DMS114 treated with DMSO at 0.1 percent for 48 hours (cell line): ENCODE measurements around the gene GNAS.
"Not testable (repeated sequence)": the region's sequence is repeated elsewhere in the genome, so short reads cannot be mapped to it uniquely, and the experiment has no call there.

Source experiments
- DNase-seq: peaks from one replicate; lab custom pipeline; 2025; ENCODE audit not compliant: unreplicated experiment; lab: John Stamatoyannopoulos, UW

The GNAS gene

DNA sequence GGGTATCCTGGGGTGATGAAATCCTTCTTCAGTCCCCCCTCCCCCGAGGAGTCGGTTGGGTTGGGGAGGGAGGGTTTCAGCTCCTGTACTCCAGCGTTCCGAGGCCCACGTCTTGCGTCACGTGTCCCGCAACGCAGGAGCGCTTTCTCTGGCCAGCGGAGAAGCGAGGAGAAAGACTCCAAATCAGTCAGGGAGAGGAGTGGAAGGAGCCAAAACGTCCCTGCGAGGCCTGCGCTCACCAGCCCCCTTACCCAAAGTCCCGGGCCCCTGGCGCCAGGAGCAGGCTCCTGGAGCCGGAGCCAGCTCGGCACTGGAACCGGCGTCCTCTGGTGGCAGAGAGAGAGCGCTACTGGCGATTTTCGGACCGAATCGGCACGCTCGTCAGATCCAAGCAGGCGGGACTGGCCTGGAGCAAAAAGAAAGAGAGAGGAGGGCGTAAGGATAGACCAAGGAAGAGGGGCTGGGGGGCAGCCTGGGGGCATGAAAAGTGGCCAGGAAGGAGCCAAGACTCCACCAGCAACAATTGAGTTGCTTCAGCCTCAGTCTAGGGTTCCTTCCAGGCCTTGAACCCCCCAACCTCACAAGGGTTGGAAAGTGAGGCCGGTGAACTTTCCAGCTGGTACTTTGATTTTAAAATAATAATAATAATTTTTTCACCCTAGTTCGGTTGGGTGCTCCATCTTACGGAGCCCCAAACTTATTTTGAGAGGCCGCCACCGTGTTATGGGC is at the start of gene GNAS:
Gene GNAS, plus strand, starts transcription at position 174 of the 729 bp plus-strand sequence.
- peak; percentile 20 for DNase-seq

GRCh38 chr20:58803533-58803932 is 49.0 kb upstream of the GNAS start:
- DNase-seq: no peak

- no peak for DNase-seq
Measured at GRCh38 chr20:58807801-58808200, 44.7 kb upstream of the GNAS start.

DNA sequence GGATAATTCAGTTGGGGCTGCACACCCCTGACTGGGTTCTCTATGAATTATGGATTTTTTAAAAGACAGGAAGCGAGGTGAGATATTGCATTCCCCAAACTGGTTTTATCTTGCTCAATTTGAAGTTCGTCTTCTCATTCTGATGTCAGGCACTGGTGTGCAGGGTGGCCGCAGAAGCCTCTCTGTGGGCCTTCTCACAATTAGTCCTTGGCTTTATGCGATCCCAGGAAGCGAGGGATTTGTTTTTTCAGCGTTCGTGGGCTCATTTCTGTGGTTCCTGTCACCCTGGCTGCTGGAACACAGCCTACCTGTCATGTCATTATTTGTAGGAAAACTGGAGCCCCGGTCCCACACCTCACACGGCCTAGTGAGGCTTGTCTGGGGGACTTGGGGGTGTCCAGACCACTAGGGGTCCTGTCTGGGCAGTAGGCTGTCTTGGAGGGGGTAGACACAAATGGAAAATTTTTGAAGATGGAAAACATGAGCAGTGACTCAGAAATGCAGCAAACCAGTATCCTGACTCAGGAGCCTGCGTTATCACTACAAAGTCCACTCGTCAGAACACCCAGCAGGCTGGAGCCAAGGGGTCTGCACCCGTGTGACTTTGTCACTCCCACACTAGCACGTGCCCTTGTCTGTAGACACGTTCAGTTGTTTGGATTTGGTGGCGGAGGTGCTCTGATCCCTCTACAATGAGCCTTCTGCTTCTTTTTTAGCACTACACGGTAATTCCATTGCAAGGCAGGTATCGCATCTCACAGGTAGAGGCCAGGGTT is 44.1 kb upstream of the GNAS start:
- no peak for DNase-seq

GRCh38 chr20:58810116-58810878 is 42.2 kb upstream of the GNAS start:
- no peak for DNase-seq

GRCh38 chr20:58810879-58811250 is 41.7 kb upstream of the GNAS start:
- no peak for DNase-seq

GRCh38 chr20:58811334-58811733 is 41.2 kb upstream of the GNAS start:
- DNase-seq: no peak

GRCh38 chr20:58813369-58813768 is 39.1 kb upstream of the GNAS start:
- no peak for DNase-seq

GRCh38 chr20:58815448-58815847 is 37.1 kb upstream of the GNAS start:
- DNase-seq: no peak

GRCh38 chr20:58816051-58816450 is 36.5 kb upstream of the GNAS start:
- DNase-seq: no peak

DNA sequence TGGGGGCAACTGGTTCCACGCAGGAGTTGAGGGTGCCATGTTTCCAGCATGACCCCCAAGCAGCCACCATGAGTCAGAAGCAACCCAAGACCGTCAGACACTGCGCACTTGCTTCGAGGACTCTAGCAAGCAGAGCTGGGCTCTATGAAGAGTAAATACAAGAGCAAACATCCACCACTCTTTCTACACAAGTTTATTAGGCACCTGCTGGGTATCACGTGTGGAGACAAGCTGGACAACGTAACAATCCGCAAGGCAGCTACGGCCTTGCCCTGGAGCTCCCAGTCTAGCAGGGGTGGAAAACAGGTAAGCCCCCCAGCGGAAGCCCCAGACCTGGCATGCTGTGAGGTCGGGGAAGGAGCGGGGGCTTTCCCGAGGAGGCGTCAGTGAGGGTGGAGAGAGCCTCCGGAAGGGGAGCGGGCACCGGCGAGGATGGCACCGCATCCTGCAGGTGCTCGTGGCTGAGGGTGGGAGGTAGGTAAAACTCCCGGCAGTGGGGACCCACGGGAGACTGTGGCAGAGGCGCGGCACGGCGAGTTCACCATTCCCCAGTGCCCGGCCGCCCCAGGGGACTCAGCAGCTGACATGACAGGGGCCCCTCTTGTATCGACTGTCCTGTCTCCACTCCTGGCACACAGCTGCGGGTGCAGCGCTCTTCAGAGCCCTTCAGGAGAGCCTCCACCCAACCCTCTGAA is 35.4 kb upstream of the GNAS start:
- DNase-seq: no peak

DNA sequence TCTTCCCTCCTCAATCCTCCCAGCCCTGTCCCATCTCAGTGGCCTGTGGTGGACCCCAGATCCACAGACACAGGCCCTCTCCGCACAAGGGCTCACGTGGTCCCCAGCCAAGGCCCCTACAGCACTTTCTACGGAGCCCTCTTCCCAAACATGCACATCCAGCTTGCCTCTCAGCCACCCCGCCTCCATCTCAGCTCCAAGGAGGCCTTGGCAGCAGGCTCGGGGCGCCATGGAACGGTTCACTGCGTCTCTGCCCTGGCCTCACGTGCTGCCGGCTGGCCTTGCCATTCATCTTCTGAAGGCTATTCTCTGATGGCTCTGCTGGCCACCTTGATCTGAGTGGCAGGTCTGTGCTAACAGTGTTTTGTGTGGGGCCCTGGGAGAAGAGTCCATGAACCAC is 34.8 kb upstream of the GNAS start:
- DNase-seq: no peak

DNA sequence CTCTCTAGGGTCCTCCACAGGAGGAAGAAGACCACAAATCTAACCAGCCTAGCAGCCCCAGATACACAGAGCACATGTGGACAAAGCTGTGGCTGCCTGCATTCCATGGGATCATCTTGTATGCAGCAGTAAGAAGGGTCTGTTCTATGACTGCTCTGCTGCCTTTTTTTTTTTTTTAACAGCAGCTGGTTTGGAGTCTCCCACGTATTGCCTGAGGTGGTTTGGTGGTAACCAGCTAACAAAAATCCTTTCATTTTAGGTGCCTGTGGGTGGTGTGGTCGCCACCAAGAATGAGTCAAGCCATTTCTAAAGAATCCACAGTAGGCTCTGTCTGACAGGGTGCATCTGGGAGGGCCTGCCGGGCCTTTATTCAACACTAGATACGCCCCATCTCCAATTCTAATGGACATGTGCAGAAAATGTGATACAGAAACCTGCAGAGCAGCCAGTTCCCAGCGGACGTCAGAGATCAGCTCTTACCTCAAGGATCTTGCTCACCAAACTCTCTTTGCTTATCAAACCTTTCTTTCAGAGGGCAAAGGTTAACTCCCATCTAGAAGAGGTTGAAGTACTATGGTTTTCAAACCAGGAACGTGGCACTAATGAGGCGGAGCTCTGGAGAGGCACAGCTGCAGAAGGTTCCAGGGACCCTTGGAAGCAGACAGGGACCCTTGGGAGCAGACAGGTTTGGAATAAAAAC is 33.8 kb upstream of the GNAS start:
- no peak for DNase-seq

GRCh38 chr20:58819921-58820320 is 32.6 kb upstream of the GNAS start:
- no peak for DNase-seq

- DNase-seq: not testable (repeated sequence)
Measured at GRCh38 chr20:58820515-58820914, 32.0 kb upstream of the GNAS start.

DNA sequence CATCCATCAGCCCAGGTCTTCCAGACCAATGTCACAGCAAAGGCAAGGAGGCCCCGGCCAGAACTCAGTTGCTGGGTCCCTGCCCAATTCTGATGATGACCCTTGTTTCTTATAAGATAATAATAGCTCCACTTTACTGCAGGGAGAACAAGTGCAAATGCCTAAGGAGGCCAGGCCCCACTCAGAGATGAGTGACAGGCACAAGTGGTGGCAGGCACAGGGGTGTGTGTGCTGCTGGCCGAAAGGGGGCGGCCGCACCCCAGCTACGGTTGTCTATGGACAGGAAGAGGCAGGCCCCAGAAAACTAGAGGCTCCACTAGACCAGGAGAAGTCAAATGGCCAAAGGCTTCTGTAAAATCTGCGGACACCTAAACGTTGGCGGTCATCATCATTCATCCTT is 30.4 kb upstream of the GNAS start:
- DNase-seq: no peak

DNA sequence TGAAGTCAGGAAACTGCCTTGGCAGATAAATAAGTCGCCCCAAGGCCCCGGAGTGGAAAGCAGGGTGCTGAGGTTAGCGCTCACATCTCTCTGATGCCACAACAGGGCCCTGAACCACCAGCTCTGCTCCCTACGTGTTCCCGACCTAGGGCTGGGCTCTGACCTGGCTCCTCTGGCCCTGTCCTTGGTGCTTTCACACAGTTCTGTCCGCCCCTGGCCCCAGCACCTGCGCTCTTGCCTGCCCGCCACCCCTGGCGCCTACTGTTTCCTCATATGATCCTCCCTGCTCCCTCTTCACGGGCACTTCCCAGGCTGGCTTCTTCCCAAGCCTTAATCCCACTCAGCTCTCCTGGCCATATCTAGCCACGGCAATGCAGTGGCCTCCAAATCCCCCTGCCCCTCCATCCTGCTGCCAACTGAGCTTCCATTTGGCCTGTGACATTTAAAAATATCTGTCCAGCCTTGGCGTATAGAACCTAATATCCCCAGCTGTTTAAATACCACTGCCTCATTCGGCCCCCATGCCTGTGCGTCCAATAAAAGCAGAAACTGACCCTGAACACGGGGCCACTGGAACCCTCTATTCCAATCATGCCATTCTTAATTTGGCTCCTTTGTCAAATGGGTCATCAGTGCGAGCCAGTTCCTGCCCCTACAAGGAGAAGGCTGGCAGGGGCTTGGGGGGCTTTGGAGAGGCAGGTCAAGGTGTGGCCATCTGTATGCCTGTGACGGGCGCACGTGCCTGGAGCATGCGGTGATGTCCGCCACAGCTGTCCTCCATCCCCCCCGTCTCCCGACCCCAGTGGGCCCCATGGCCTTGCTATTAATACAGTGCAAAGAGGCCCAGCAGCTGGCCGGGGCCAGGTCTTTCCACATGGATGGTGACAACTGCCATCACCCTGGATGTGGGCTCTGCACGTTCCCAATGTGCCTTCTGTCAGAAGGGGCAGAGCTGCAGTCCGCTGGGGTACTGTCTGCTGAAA is 29.5 kb upstream of the GNAS start:
- no peak for DNase-seq

GRCh38 chr20:58824843-58825242 is 27.7 kb upstream of the GNAS start:
- DNase-seq: no peak

DNA sequence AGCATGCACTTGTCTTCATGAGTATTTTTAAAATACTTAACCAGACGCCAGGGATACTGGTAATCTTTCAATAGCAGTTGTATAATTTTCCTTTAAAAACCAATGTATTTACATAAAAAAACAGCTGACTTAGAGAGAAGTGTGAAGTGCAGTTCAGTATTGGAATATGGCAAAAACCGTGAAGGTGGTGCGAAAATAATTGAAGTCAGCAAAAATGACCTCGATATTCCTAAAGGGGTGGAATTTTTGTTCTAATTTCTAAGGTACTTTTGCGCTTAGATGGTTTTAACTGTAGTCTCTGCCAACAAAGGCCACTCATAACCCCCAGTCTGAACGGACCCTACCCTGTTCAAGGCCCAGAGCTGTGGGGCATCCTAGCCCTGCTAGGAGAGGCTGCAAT is 27.1 kb upstream of the GNAS start:
- no peak for DNase-seq
